GM23338 (cell line): ENCODE measurements around the gene SPACA7.

Experiments
- EZH2 ChIP-seq: fragments of 200-600 bp; sonication (generic); IDR thresholded peaks from one replicate; pipeline ENCODE4 v1.8.0; 2017; ENCODE audit warnings: antibody characterized with exemption, mild to moderate bottlenecking, low read depth; ENCODE audit not compliant: unreplicated experiment
- EZH2phosphoT487 ChIP-seq: fragments of 200-600 bp; sonication (generic); IDR thresholded peaks from one replicate; pipeline ENCODE4 v1.8.1; 2018; ENCODE audit warnings: antibody characterized with exemption; ENCODE audit not compliant: unreplicated experiment
- JUNB ChIP-seq: IDR thresholded peaks from one replicate; pipeline ENCODE4 v1.6.1; 2016; ENCODE audit warnings: antibody characterized with exemption; ENCODE audit not compliant: unreplicated experiment
- NANOG ChIP-seq: IDR thresholded peaks from 2 replicates; pipeline ENCODE4 v1.6.1; 2016; ENCODE audit warnings: antibody characterized with exemption, borderline replicate concordance
- POLR2AphosphoS5 ChIP-seq: IDR thresholded peaks from 2 replicates; pipeline ENCODE4 v1.6.1; 2016; ENCODE audit warnings: antibody characterized with exemption, low read depth
- STAT1 ChIP-seq: IDR thresholded peaks from one replicate; pipeline ENCODE4 v1.6.1; 2016; ENCODE audit warnings: antibody characterized with exemption; ENCODE audit not compliant: unreplicated experiment
- ZNF114 ChIP-seq: fragments of 250-450 bp; sonication (Bioruptor Pico); IDR thresholded peaks from 2 replicates; pipeline ENCODE4 v1.5.0; 2020; ENCODE audit warnings: mild to moderate bottlenecking, moderate library complexity
- ZNF331 ChIP-seq: fragments of 250-450 bp; sonication (Bioruptor Pico); IDR thresholded peaks from 2 replicates; pipeline ENCODE4 v1.5.0; 2020; ENCODE audit warnings: low read depth, mild to moderate bottlenecking, moderate library complexity
- TF ChIP-seq, protein P1 (sequence below), 2 experiments: fragments of 200-600 bp in 1 of 2; sonication (generic) in 1 of 2; conservative IDR thresholded peaks; 2 replicates each; pipeline versions ENCODE4 v1.5.1 to v1.6.1; 2016 to 2017; ENCODE audit warnings: antibody characterized with exemption in 2 of 2, low read depth in 2 of 2, mild to moderate bottlenecking in 2 of 2, moderate library complexity in 1 of 2
- TF ChIP-seq, protein P2 (sequence below): IDR thresholded peaks from one replicate; pipeline ENCODE4 v1.6.1; 2018; ENCODE audit warnings: antibody characterized with exemption; ENCODE audit not compliant: unreplicated experiment
- TF ChIP-seq, protein P3 (sequence below): fragments of 250-450 bp; sonication (Bioruptor Pico); IDR thresholded peaks from 2 replicates; pipeline ENCODE4 v1.5.0; 2020; ENCODE audit warnings: mild to moderate bottlenecking, moderate library complexity
- TF ChIP-seq, protein P4 (sequence below): IDR thresholded peaks from 2 replicates; pipeline ENCODE4 v1.6.1; 2016; ENCODE audit warnings: antibody characterized with exemption

DNA sequence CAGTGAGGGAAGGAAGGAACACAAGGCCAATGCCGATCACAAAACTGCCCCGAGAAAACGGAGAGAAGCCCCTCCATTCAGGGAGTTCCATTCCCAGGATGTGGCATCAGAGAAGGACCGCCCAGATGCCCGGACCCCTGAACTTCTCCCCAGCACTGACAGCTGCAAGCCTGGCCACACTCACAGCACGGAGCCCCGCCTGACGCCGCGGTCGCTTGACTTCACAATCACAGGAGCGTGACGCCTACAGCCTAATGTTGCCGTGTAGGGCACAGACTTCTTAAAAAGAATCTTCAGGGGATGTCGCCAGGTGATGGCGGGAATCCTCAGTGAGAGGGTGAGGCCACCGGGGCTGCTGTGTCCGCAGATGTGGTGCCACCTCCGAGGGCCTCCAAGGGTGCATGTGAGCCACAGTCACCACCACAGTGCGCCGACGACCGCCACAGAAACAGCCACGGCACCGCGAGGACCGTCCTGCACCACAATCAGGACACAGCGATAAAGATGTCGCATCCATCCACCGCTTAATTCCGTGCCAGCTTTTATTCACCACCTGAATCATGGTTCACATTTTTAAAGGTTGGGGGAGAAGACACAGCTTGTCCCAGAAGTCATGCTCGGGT is 77.2 kb downstream of the SPACA7 start:
- TF ChIP-seq, protein P1, sequence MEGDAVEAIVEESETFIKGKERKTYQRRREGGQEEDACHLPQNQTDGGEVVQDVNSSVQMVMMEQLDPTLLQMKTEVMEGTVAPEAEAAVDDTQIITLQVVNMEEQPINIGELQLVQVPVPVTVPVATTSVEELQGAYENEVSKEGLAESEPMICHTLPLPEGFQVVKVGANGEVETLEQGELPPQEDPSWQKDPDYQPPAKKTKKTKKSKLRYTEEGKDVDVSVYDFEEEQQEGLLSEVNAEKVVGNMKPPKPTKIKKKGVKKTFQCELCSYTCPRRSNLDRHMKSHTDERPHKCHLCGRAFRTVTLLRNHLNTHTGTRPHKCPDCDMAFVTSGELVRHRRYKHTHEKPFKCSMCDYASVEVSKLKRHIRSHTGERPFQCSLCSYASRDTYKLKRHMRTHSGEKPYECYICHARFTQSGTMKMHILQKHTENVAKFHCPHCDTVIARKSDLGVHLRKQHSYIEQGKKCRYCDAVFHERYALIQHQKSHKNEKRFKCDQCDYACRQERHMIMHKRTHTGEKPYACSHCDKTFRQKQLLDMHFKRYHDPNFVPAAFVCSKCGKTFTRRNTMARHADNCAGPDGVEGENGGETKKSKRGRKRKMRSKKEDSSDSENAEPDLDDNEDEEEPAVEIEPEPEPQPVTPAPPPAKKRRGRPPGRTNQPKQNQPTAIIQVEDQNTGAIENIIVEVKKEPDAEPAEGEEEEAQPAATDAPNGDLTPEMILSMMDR (conservative IDR thresholded peaks at IDR 0.05; ENCODE audit: low read depth in 2 of 2): no peak
- no peak for TF ChIP-seq EZH2
- TF ChIP-seq JUNB: no peak
- no peak for TF ChIP-seq EZH2phosphoT487
- TF ChIP-seq, protein P2, sequence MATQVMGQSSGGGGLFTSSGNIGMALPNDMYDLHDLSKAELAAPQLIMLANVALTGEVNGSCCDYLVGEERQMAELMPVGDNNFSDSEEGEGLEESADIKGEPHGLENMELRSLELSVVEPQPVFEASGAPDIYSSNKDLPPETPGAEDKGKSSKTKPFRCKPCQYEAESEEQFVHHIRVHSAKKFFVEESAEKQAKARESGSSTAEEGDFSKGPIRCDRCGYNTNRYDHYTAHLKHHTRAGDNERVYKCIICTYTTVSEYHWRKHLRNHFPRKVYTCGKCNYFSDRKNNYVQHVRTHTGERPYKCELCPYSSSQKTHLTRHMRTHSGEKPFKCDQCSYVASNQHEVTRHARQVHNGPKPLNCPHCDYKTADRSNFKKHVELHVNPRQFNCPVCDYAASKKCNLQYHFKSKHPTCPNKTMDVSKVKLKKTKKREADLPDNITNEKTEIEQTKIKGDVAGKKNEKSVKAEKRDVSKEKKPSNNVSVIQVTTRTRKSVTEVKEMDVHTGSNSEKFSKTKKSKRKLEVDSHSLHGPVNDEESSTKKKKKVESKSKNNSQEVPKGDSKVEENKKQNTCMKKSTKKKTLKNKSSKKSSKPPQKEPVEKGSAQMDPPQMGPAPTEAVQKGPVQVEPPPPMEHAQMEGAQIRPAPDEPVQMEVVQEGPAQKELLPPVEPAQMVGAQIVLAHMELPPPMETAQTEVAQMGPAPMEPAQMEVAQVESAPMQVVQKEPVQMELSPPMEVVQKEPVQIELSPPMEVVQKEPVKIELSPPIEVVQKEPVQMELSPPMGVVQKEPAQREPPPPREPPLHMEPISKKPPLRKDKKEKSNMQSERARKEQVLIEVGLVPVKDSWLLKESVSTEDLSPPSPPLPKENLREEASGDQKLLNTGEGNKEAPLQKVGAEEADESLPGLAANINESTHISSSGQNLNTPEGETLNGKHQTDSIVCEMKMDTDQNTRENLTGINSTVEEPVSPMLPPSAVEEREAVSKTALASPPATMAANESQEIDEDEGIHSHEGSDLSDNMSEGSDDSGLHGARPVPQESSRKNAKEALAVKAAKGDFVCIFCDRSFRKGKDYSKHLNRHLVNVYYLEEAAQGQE: no peak
- TF ChIP-seq, protein P3, sequence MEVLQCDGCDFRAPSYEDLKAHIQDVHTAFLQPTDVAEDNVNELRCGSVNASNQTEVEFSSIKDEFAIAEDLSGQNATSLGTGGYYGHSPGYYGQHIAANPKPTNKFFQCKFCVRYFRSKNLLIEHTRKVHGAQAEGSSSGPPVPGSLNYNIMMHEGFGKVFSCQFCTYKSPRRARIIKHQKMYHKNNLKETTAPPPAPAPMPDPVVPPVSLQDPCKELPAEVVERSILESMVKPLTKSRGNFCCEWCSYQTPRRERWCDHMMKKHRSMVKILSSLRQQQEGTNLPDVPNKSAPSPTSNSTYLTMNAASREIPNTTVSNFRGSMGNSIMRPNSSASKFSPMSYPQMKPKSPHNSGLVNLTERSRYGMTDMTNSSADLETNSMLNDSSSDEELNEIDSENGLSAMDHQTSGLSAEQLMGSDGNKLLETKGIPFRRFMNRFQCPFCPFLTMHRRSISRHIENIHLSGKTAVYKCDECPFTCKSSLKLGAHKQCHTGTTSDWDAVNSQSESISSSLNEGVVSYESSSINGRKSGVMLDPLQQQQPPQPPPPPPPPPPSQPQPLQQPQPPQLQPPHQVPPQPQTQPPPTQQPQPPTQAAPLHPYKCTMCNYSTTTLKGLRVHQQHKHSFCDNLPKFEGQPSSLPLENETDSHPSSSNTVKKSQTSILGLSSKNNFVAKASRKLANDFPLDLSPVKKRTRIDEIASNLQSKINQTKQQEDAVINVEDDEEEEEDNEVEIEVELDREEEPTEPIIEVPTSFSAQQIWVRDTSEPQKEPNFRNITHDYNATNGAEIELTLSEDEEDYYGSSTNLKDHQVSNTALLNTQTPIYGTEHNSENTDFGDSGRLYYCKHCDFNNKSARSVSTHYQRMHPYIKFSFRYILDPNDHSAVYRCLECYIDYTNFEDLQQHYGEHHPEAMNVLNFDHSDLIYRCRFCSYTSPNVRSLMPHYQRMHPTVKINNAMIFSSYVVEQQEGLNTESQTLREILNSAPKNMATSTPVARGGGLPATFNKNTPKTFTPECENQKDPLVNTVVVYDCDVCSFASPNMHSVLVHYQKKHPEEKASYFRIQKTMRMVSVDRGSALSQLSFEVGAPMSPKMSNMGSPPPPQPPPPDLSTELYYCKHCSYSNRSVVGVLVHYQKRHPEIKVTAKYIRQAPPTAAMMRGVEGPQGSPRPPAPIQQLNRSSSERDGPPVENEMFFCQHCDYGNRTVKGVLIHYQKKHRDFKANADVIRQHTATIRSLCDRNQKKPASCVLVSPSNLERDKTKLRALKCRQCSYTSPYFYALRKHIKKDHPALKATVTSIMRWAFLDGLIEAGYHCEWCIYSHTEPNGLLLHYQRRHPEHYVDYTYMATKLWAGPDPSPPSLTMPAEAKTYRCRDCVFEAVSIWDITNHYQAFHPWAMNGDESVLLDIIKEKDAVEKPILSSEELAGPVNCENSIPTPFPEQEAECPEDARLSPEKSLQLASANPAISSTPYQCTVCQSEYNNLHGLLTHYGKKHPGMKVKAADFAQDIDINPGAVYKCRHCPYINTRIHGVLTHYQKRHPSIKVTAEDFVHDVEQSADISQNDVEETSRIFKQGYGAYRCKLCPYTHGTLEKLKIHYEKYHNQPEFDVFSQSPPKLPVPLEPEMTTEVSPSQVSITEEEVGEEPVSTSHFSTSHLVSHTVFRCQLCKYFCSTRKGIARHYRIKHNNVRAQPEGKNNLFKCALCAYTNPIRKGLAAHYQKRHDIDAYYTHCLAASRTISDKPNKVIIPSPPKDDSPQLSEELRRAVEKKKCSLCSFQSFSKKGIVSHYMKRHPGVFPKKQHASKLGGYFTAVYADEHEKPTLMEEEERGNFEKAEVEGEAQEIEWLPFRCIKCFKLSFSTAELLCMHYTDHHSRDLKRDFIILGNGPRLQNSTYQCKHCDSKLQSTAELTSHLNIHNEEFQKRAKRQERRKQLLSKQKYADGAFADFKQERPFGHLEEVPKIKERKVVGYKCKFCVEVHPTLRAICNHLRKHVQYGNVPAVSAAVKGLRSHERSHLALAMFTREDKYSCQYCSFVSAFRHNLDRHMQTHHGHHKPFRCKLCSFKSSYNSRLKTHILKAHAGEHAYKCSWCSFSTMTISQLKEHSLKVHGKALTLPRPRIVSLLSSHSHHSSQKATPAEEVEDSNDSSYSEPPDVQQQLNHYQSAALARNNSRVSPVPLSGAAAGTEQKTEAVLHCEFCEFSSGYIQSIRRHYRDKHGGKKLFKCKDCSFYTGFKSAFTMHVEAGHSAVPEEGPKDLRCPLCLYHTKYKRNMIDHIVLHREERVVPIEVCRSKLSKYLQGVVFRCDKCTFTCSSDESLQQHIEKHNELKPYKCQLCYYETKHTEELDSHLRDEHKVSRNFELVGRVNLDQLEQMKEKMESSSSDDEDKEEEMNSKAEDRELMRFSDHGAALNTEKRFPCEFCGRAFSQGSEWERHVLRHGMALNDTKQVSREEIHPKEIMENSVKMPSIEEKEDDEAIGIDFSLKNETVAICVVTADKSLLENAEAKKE (CRISPR knock-in tag): no peak
- no peak for TF ChIP-seq POLR2AphosphoS5
- TF ChIP-seq, protein P4, sequence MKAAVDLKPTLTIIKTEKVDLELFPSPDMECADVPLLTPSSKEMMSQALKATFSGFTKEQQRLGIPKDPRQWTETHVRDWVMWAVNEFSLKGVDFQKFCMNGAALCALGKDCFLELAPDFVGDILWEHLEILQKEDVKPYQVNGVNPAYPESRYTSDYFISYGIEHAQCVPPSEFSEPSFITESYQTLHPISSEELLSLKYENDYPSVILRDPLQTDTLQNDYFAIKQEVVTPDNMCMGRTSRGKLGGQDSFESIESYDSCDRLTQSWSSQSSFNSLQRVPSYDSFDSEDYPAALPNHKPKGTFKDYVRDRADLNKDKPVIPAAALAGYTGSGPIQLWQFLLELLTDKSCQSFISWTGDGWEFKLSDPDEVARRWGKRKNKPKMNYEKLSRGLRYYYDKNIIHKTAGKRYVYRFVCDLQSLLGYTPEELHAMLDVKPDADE: no peak
- TF ChIP-seq NANOG: no peak
- no peak for TF ChIP-seq ZNF114
- no peak for TF ChIP-seq ZNF331 (CRISPR knock-in tag)
- no peak for TF ChIP-seq STAT1
